IgD-negative memory B cell (primary cell): Measurements from ENCODE around the gene GMDS. TPM values are rescaled to one million over a fixed set of nuclear protein-coding genes. Genes with fewer than 3 reads are reported as not detected.
A peak's percentile ranks its signal among the peaks of the same experiment; 100 is the strongest.

Experiments used
- H3K27ac Mint-ChIP-seq, 3 donors: one replicate each; pipeline ENCODE4 v1.8.0; 2020 to 2022; ENCODE audit warnings: mild to moderate bottlenecking in 3 of 3, mixed read lengths in 3 of 3, moderate library complexity in 1 of 3
- H3K27me3 Mint-ChIP-seq: one replicate; pipeline ENCODE4 v1.8.0; 2021; ENCODE audit warnings: mixed read lengths
- H3K36me3 Mint-ChIP-seq: one replicate; pipeline ENCODE4 v1.8.0; 2020; ENCODE audit warnings: mild to moderate bottlenecking, mixed read lengths
- H3K4me1 Mint-ChIP-seq, 3 donors: one replicate each; pipeline ENCODE4 v1.8.0; 2020 to 2022; ENCODE audit warnings: mixed read lengths in 3 of 3, mild to moderate bottlenecking in 1 of 3
- H3K4me3 Mint-ChIP-seq, 4 donors: one replicate each; pipeline ENCODE4 v1.8.0; 2020 to 2022; ENCODE audit warnings: mild to moderate bottlenecking in 4 of 4, mixed read lengths in 4 of 4, moderate library complexity in 3 of 4
- H3K9me3 Mint-ChIP-seq, 3 donors: one replicate each; pipeline ENCODE4 v1.8.0; 2020 to 2021; ENCODE audit warnings: mixed read lengths in 3 of 3, mild to moderate bottlenecking in 1 of 3
- polyA plus RNA-seq: library from polyadenylated mRNA; unstranded; fragments of 300-500 nt; fragmentation: Illumina TruSeq; gene quantifications from one replicate; pipeline ENCODE4 v1.2.3, GENCODE V29; 2021

The GMDS gene
- polyA plus RNA-seq, 1 donor from 2014 or later, result 17.0 TPM

DNA sequence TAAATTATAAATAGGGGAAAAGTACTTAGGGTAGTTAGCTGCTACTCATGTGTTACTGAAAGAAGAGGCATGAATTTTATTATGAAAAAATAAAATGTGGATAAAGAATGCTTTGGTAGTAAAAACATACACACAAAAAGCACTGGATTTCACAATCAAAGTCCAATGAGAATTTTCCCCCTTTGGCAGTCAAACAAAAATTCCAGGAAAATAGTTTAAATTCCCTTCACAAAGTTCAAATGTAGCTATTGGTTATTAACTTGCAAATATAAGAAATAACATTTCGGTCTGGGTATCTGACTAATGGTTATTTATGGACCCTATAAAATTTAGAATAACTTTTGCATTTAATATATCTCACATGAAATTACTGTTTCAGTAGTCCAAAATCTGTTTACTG, 425.2 kb downstream of the GMDS start:
- H3K4me3 Mint-ChIP-seq, result no peak overlapping the region
- no peak overlapping the region for H3K27ac Mint-ChIP-seq
- peaks cover 0 to 6% (median 2%) of the 10 kb centered on the region in 3 donors for H3K4me1 Mint-ChIP-seq
- H3K9me3 Mint-ChIP-seq, result no peaks in the 10 kb centered on the region
- no peaks in the 10 kb centered on the region for H3K36me3 Mint-ChIP-seq
- no peaks in the 10 kb centered on the region for H3K27me3 Mint-ChIP-seq

DNA sequence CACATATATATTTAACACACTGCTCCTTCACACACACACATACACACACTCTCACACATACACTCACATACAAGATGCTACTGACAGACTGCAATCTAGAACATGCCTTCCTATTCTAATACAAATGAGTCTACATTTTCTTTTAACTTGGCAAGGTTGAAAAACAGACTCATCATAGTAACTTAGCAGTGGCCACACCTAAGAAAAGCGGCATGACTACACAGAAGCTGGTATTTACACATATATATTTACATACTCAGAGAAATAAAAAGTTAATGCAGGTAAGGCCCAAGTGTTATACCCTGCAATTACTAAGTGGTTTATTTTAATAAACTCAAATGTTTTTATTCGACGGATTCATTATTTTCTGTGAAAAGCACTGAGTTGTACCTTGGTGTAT, 426.4 kb downstream of the GMDS start:
- Mint-ChIP-seq H3K36me3 (no peaks in the 10 kb centered on the region), H3K4me3 (no peak overlapping the region), H3K9me3 (no peaks in the 10 kb centered on the region), H3K27me3 (no peaks in the 10 kb centered on the region), H3K4me1 (peaks cover 0 to 4% (median 0%) of the 10 kb centered on the region in 3 donors), H3K27ac (no peak overlapping the region)

DNA sequence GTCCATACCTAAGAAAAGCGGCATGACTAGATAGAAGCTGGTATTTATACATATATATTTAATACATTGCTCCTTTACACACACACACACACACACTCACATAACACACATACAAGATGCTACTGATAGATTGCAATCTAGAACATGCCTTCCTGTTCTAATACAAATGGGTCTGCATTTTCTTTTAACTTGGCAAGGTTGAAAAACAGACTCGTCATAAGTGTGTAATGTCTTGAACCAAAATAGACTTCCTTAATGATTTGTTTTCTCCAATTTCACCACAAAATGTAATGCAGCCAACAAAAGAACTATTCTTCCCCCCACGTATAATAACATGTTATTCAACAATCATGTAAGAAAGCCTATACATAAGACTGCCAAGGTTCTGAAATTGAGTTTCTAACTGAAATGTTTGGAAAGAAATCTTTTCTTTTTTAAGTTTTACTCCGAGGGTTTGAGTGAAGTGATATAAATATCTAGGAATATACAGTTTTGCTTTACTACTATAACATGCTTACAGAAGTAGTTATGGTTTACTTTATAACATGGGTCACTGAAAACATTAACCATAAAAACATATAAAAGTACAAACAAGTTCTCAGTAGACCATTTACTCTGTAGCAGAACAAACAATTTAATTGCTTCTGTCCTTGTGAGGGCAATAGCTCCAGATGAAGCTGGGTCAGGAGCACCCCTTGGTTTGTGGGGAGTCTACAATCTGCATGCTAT, 428.2 kb downstream of the GMDS start:
- no peaks in the 10 kb centered on the region for H3K36me3 Mint-ChIP-seq
- no peak overlapping the region for H3K27ac Mint-ChIP-seq
- H3K9me3 Mint-ChIP-seq, result no peaks in the 10 kb centered on the region
- peaks cover 0 to 4% (median 0%) of the 10 kb centered on the region in 3 donors for H3K4me1 Mint-ChIP-seq
- H3K4me3 Mint-ChIP-seq, result no peak overlapping the region
- no peaks in the 10 kb centered on the region for H3K27me3 Mint-ChIP-seq

DNA sequence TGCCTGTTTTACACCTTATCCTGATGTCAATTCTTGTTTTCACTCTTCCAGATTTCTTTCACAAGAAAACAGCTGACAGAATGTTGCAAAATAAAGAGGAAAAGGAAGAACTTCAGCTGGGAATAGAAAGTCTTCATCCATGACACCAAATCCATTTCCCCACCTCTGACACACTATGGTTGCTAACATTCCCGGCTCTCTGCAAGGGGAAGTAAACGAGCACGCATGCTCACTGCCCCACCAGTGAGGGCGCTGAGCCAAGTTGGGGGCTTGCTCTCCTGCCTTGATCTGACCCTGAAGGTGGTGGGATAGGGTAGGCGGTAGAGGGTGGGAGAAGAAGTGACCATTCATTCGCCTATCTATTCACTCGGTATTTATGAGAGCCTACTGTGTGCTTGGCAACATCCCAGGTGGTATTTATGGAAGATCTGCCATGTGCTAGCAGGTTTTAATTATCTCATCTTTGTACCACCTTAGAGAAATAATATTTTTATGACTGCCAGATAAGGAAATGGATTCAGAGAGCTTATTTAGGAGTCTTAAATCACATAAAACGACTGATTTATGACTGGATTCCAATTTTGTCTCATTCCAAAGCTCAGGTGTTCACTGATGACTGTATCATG, 429.5 kb downstream of the GMDS start:
- Mint-ChIP-seq H3K27ac (peak overlapping the region in 1 of 3 donors; percentile 30), H3K4me1 (peaks cover 0 to 2% (median 0%) of the 10 kb centered on the region in 3 donors)

DNA sequence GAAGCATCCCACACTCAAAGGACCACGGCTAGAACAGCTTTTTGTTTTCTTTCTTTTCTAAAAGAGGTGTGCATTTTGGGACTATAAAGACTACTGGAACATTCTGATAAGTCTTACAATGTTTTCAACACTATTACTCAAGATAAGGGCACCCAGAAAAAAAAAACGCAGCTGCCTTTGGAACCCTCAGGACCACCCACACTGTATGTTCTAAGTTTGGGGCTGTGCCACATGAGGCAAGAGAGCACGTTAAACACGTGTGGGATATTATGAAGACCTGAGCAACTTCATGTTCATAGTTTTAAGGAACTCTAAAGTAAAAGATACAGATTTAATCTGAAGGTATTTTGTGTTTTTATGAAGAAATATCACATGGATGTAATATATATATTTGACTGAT, 431.1 kb downstream of the GMDS start:
- peaks cover 0 to 2% (median 0%) of the 10 kb centered on the region in 3 donors for H3K4me1 Mint-ChIP-seq
- H3K27ac Mint-ChIP-seq, result no peak overlapping the region
- H3K27me3 Mint-ChIP-seq, result no peaks in the 10 kb centered on the region
- H3K9me3 Mint-ChIP-seq, result no peaks in the 10 kb centered on the region
- H3K4me3 Mint-ChIP-seq, result no peak overlapping the region
- peaks cover 4% of the 10 kb centered on the region for H3K36me3 Mint-ChIP-seq

More for the DNA sequence above, 429.5 kb downstream of the GMDS start:
- Mint-ChIP-seq H3K9me3 (no peaks in the 10 kb centered on the region), H3K4me3 (no peak overlapping the region), H3K36me3 (peaks cover 2% of the 10 kb centered on the region), H3K27me3 (no peaks in the 10 kb centered on the region)

DNA sequence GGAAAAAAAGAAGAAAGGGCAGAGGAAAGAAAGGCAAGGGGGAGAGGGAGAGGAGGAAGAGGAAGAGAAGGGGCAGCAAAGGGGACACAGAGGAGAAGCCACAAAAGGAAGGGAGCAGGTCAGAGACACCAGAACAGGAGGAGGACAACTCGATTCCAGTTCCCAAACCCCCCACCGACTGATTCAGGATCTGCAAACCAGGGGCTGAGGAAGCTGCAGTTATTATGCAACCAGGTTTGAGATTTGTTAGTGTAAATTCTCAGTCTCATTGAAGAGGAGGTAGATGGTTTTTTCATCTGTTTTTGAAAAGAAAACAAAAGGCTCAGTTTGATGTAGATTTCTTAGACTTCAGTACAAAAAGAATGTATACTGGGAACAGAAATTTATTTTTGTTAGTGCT, 432.9 kb downstream of the GMDS start:
- peaks cover 4% of the 10 kb centered on the region for H3K36me3 Mint-ChIP-seq
- H3K27me3 Mint-ChIP-seq, result no peaks in the 10 kb centered on the region
- no peak overlapping the region for H3K27ac Mint-ChIP-seq
- no peak overlapping the region for H3K4me3 Mint-ChIP-seq
- H3K4me1 Mint-ChIP-seq, result peaks cover 0 to 2% (median 0%) of the 10 kb centered on the region in 3 donors
- no peaks in the 10 kb centered on the region for H3K9me3 Mint-ChIP-seq

DNA sequence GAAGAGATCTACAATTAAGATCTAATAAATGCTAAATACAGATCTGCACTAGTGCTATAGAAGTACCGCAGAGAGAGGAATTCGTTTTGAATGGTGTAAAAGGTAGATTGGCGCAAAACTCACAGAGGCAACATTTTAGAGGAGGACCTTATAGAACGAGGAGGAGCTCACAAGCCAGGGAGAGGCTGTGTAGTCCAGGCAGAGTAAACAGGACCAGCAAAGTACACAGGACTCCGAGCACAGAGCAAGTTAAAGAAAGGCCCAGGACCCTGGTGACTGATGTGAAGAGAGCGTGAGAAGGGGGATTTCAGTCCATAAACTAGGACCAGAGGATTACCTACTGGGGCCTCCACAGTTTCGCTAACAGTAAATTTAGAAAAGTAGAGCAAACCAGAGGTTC, 433.4 kb downstream of the GMDS start:
- H3K27me3 Mint-ChIP-seq, result no peaks in the 10 kb centered on the region

DNA sequence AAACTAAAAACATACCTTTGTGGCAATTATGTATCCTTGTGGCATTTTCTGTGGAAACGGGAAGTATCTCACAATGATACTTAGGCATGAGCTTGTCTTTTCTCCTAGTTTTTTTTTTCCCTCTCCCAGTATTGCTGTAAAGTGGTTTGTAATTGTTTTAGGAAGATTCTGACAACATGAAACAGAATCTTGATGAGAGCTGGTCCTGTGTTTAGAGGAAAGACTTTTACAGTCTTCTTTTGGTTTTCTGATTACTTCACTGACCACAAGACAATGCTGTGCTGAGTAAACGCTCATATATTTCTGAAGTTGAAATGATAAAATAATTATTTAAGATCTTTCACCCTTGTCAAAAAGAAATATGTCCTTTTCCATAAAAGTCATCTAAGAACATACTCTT, 434.5 kb downstream of the GMDS start:
- no peaks in the 10 kb centered on the region for H3K27me3 Mint-ChIP-seq
- peaks cover 0 to 2% (median 0%) of the 10 kb centered on the region in 3 donors for H3K4me1 Mint-ChIP-seq
- H3K36me3 Mint-ChIP-seq, result peaks cover 4% of the 10 kb centered on the region
- no peaks in the 10 kb centered on the region for H3K9me3 Mint-ChIP-seq
- no peak overlapping the region for H3K4me3 Mint-ChIP-seq
- H3K27ac Mint-ChIP-seq, result no peak overlapping the region

More for the DNA sequence above, 433.4 kb downstream of the GMDS start:
- Mint-ChIP-seq H3K4me3 (no peak overlapping the region), H3K4me1 (peaks cover 0 to 2% (median 0%) of the 10 kb centered on the region in 3 donors), H3K36me3 (peaks cover 4% of the 10 kb centered on the region), H3K9me3 (no peaks in the 10 kb centered on the region), H3K27ac (peak overlapping the region in 1 of 3 donors; percentile 60)

DNA sequence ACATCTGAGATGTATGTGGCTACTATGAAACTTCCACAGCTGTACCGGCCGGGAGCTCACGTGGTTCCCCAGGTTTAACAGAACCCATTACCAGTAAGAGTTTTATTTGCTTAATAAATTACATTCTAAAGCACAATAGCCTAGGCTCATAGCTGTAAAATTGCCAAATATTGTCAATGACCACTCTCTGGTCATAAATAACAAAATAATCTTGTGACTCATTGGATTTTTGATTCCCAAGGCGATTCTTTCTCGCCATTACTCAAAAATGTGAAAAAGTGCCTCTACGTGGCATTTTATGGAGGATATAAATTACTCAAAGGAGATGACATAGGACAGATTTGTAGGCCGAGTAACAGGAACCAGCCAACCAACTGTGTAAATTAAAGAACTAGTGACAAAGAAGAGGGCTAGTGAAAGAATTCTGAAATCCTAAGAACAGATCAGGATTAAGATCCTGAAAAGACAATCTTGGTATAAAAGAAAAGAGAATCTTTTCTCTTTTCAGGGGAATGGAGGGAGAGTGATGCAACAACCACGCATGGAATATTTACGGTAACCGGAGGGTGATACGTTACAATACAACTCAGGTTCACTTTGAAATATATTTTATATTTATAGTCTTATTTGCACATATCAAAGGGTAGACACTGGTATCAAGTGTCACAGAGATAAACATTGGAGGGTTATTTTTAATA, 436.0 kb downstream of the GMDS start:
- H3K9me3 Mint-ChIP-seq, result no peaks in the 10 kb centered on the region
- no peak overlapping the region for H3K27ac Mint-ChIP-seq
- H3K4me3 Mint-ChIP-seq, result no peak overlapping the region
- peaks cover 4% of the 10 kb centered on the region for H3K36me3 Mint-ChIP-seq
- peaks cover 0 to 2% (median 0%) of the 10 kb centered on the region in 3 donors for H3K4me1 Mint-ChIP-seq
- H3K27me3 Mint-ChIP-seq, result no peaks in the 10 kb centered on the region

DNA sequence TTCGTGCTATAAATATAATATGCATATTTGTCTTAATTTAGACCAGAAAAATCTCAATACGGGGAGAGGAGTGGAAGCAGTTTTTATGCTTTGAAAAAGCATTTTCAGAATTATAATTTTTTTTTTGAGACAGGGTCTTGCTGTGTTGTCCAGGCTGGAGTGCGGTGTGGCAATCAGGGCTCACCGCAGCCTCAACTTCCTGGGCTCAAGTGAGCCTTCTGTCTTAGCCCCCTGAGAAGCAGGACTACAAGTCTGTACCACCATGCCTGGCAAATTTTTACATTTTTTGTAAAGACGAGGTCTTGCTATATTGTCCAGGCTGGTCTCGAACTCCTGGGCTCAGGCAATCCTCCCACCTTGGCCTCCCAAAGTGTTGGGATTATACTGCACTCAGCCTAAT, 438.5 kb downstream of the GMDS start:
- H3K4me1 Mint-ChIP-seq, result no peaks in the 10 kb centered on the region

DNA sequence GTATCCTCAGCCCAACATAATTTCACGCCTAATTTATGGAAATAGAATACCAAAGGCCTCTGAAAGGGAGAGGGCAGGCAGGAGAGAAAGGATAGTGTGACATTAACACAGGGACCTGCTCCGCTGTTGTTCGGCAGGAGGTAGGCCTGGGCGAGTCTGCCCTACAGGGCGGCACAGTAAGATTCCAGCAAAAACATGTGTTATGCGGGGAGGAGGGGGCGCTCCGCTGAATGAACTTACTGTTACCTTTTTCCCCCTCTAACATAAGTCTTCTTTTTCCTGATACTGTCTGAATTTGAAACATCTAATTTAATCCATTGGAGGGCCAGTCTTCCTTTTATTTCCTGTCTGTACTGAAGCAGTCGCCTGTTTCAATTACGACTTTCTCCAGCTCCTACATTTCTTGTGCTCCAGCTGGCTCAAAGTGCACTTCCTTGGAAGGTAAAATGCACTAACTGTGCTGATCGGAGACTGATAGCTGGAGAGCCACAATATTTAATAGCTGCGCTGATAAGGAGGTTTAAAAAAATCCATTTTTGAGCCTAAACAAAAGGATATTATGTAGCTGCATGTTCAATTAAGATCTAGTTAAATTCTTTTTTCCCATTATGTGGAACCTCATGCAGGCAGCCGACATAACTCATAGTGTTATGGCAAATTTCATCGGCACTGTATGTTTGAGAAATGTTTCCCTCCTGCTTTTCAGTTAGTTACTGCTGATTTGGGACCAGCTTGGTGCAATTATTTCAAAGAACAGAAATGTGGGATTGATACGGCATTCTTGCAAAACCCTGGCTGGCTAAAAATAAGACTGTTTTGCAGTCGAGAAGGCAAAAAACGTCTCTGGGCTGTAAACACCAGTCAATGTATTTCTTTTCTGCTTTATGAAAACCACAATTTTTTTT, 442.7 kb downstream of the GMDS start:
- no peaks in the 10 kb centered on the region for H3K36me3 Mint-ChIP-seq
- H3K9me3 Mint-ChIP-seq, result no peaks in the 10 kb centered on the region
- no peak overlapping the region for H3K4me3 Mint-ChIP-seq
- H3K27me3 Mint-ChIP-seq, result no peaks in the 10 kb centered on the region
- peaks cover 0 to 4% (median 2%) of the 10 kb centered on the region in 3 donors for H3K4me1 Mint-ChIP-seq
- H3K27ac Mint-ChIP-seq, result no peak overlapping the region

More for the DNA sequence above, 438.5 kb downstream of the GMDS start:
- Mint-ChIP-seq H3K36me3 (peaks cover 3% of the 10 kb centered on the region), H3K27me3 (no peaks in the 10 kb centered on the region), H3K27ac (no peak overlapping the region), H3K9me3 (no peaks in the 10 kb centered on the region), H3K4me3 (no peak overlapping the region)

DNA sequence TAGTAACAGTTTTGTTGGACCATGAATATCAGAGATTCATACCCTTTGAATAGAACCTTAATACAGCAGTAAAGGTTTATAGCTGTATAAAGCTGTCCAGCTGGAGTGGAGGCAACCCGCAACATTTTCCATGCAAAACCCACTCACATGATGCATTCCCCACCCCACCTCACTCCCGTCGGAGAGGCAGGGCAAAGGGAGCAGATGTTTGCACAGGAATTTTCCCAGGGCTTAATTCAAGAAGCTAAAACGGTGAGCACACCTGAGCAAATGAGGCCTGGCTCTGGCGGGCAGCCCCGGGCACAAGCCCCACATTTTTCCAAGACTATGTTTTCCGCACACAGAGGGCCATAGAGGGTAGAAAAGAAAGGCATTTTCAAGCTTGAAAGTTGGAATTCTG, 444.0 kb downstream of the GMDS start:
- no peak overlapping the region for H3K27ac Mint-ChIP-seq
- H3K27me3 Mint-ChIP-seq, result no peaks in the 10 kb centered on the region
- no peaks in the 10 kb centered on the region for H3K9me3 Mint-ChIP-seq
- H3K4me1 Mint-ChIP-seq, result peaks cover 8 to 15% (median 13%) of the 10 kb centered on the region in 3 donors
- no peak overlapping the region for H3K4me3 Mint-ChIP-seq
- no peaks in the 10 kb centered on the region for H3K36me3 Mint-ChIP-seq

DNA sequence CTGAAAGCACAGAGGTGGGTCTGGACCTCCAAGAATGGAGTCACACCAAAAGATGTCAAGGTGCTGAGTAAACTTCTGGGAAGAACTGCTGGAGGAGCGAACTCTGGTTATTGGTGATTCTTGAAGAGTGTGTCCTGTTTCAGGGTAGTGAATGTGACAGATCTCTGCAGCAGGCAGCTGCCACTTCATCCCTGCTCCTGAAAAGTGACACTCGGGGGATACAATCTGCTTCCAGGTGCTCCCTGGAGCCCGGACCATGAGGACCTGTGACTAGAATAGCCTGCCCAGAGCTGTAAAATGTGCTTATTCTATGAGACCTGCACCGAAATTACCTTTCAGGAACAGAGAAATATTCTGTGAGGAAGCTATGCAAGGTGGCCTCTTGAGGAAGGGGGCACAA, 444.6 kb downstream of the GMDS start:
- Mint-ChIP-seq H3K4me1 (peaks cover 8 to 15% (median 13%) of the 10 kb centered on the region in 3 donors), H3K9me3 (no peaks in the 10 kb centered on the region), H3K36me3 (no peaks in the 10 kb centered on the region), H3K4me3 (no peak overlapping the region), H3K27me3 (no peaks in the 10 kb centered on the region), H3K27ac (no peak overlapping the region)

DNA sequence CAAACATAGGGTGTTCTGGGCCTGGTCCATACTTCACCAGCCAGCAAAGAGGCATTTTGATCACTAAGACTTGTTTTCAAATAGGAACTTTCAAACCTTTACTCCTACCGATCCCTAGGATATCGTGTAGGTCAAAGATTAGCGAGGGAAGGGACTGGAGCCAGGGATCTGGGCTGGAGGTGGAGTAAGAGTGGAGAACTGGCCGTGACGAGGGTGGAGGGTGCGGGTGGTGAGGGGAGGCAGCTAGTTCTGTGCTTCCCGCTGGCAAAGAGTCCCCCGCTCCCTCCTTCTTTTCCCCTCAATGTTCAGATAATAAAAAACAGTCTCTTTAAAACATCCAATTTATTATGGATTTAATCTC, 446.5 kb downstream of the GMDS start:
- H3K27me3 Mint-ChIP-seq, result no peaks in the 10 kb centered on the region

More for the DNA sequence above, 446.5 kb downstream of the GMDS start:
- Mint-ChIP-seq H3K4me1 (peaks cover 8 to 15% (median 13%) of the 10 kb centered on the region in 3 donors), H3K36me3 (no peaks in the 10 kb centered on the region), H3K27ac (peak overlapping the region in 1 of 3 donors; percentile 45), H3K4me3 (no peak overlapping the region), H3K9me3 (no peaks in the 10 kb centered on the region)
